ENCODE results near the gene POP5. TPM values are rescaled to one million over a fixed set of nuclear protein-coding genes. Genes with fewer than 3 reads are reported as not detected.

The POP5 gene
- polyA plus RNA-seq, 3 donors, result 57.2 to 78.7 (median 61.2) TPM

DNA sequence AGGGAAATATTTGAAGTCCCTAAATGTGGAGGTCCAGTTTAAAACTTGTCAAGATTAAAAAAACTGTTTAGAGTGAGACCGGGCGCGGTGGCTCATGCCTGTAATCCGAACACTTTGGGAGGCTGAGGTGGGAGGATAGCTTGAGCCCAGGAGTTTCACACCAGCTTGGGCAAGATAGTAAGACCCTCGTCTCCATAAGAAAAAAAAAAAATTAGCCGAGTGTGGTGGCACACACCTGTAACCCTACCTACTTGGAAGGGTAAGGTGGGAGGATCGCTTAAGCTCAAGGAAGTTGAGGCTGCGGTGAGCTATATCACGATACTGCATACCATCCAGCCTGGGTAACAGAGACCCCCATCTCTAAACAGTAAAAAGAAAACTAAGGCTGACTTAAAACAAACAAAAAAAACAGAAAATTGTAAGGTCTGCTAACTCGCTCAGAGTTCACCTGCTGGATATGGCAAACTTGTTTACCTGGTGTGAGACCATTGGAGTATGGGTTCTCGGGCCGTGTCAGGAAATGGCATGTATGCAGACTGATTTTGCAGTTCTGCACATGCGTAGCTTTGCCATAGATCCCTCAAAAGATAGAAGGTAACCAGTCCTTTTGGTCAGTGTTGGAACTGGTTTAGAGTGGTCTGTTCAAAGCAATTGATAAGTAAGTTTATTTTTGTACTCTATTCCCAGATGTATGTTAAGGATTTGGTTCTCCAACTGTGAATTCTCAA, 45.0 kb downstream of the POP5 start:
- DNase-seq, result no peak
- H3K9ac ChIP-seq (ENCODE audit: insufficient read depth, low read length, poor library complexity, severe bottlenecking), result no peak overlapping the region
- intact Hi-C loops (cut with micrococcal nuclease), result loop anchor here (5.0 kb wide), 2 partner anchors 39 to 41 kb away; partner anchors contain the start of gene DYNLL1 (in 1 of the 2)

More for the DNA sequence above, 45.0 kb downstream of the POP5 start:
- Mint-ChIP-seq H3K36me3 (peaks cover 6 to 25% of the 10 kb centered on the region in 2 donors), H3K4me1 (peaks cover 59% of the 10 kb centered on the region), H3K4me3 (peak overlapping the region; percentile 90 to 93), H3K27ac (peak overlapping the region in 6 of 7 donors; percentile 28 to 95 (median 71)), H3K27me3 (ENCODE audit: low read depth in 3 of 3) (no peaks in the 10 kb centered on the region), H3K9me3 (no peaks in the 10 kb centered on the region)
- H4K20me1 ChIP-seq (ENCODE audit: insufficient read depth, low read length), result peaks cover 66% of the 10 kb centered on the region
- no peaks in the 10 kb centered on the region for H3K27me3 ChIP-seq (ENCODE audit: control insufficient read depth in 2 of 2, insufficient read depth in 2 of 2, low read length in 2 of 2)
- peaks cover 59 to 64% of the 10 kb centered on the region in 2 donors for H3K4me1 ChIP-seq (ENCODE audit: control insufficient read depth in 1 of 2, insufficient read depth in 2 of 2, low read length in 2 of 2)
- H3K36me3 ChIP-seq (replicated peaks in 1 of 2; ENCODE audit: control insufficient read depth in 1 of 2, insufficient read depth in 2 of 2, low read length in 2 of 2), result no peaks in the 10 kb centered on the region
- peak overlapping the region; percentile 98 for H3K4me2 ChIP-seq (replicated peaks; ENCODE audit: extremely low read depth, low read length, poor library complexity, severe bottlenecking)
- no peaks in the 10 kb centered on the region for H3K9me3 ChIP-seq (replicated peaks in 1 of 2; ENCODE audit: control insufficient read depth in 1 of 2, insufficient read depth in 1 of 2, low read length in 2 of 2)
- H3K4me3 ChIP-seq (replicated peaks in 1 of 3; ENCODE audit: low read depth in 2 of 3, low read length in 3 of 3), result peak overlapping the region in 2 of 3 experiments; percentile 88 to 98
- peaks cover 72% of the 10 kb centered on the region for H3K79me2 ChIP-seq (ENCODE audit: insufficient read depth, low read length)
- 33% methylated on average over 3 of the region's 13 CpGs for WGBS (ENCODE audit: insufficient coverage)
- H3K27ac ChIP-seq (ENCODE audit: low read depth in 1 of 2, low read length in 2 of 2), result peak overlapping the region in 1 of 2 donors; percentile 35
- H2AFZ ChIP-seq (ENCODE audit: insufficient read depth, low read depth, low read length, poor library complexity, severe bottlenecking), result no peak overlapping the region
- TF ChIP-seq, protein P1, sequence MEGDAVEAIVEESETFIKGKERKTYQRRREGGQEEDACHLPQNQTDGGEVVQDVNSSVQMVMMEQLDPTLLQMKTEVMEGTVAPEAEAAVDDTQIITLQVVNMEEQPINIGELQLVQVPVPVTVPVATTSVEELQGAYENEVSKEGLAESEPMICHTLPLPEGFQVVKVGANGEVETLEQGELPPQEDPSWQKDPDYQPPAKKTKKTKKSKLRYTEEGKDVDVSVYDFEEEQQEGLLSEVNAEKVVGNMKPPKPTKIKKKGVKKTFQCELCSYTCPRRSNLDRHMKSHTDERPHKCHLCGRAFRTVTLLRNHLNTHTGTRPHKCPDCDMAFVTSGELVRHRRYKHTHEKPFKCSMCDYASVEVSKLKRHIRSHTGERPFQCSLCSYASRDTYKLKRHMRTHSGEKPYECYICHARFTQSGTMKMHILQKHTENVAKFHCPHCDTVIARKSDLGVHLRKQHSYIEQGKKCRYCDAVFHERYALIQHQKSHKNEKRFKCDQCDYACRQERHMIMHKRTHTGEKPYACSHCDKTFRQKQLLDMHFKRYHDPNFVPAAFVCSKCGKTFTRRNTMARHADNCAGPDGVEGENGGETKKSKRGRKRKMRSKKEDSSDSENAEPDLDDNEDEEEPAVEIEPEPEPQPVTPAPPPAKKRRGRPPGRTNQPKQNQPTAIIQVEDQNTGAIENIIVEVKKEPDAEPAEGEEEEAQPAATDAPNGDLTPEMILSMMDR (IDR thresholded peaks at IDR 0.05), result no peak

Measured in CD14-positive monocyte (primary cell).